ENCODE results near the gene KIAA0825.
"Not testable (repeated sequence)": the region's sequence is repeated elsewhere in the genome, so short reads cannot be mapped to it uniquely, and the experiment has no call there.

KIAA0825 gene

GRCh38 chr5:94573349-94573748 is 45.1 kb downstream of the KIAA0825 start:
- not testable (repeated sequence) for DNase-seq (ENCODE audit: low read depth in 2 of 2)

- no peak for DNase-seq (ENCODE audit: low read depth in 2 of 2)
Observed at GRCh38 chr5:94571415-94571814, 47.0 kb downstream of the KIAA0825 start.

- no peak for DNase-seq (ENCODE audit: low read depth in 2 of 2)
Observed at GRCh38 chr5:94564812-94565211, 53.6 kb downstream of the KIAA0825 start.

GRCh38 chr5:94562327-94562971 is 56.0 kb downstream of the KIAA0825 start:
- DNase-seq (ENCODE audit: low read depth in 2 of 2), result no peak

- DNase-seq (ENCODE audit: low read depth in 2 of 2), result no peak
Observed at GRCh38 chr5:94558028-94558427, 60.4 kb downstream of the KIAA0825 start.

GRCh38 chr5:94551858-94552257 is 66.5 kb downstream of the KIAA0825 start:
- no peak for DNase-seq (ENCODE audit: low read depth in 2 of 2)

- DNase-seq (ENCODE audit: low read depth in 2 of 2), result no peak
Observed at GRCh38 chr5:94545870-94546625, 72.4 kb downstream of the KIAA0825 start.

GRCh38 chr5:94544875-94545547 is 73.4 kb downstream of the KIAA0825 start:
- DNase-seq (ENCODE audit: low read depth in 2 of 2), result no peak

GRCh38 chr5:94544031-94544650 is 74.3 kb downstream of the KIAA0825 start:
- no peak for DNase-seq (ENCODE audit: low read depth in 2 of 2)

- DNase-seq (ENCODE audit: low read depth in 2 of 2), result no peak
Observed at GRCh38 chr5:94540856-94541494, 77.4 kb downstream of the KIAA0825 start.

- DNase-seq (ENCODE audit: low read depth in 2 of 2), result no peak
Observed at GRCh38 chr5:94538260-94538659, 80.1 kb downstream of the KIAA0825 start.

- no peak for DNase-seq (ENCODE audit: low read depth in 2 of 2)
Observed at GRCh38 chr5:94526706-94527105, 91.7 kb downstream of the KIAA0825 start.

- DNase-seq (ENCODE audit: low read depth in 2 of 2), result no peak
Observed at GRCh38 chr5:94524841-94525697, 93.3 kb downstream of the KIAA0825 start.

GRCh38 chr5:94523018-94523417 is 95.4 kb downstream of the KIAA0825 start:
- no peak for DNase-seq (ENCODE audit: low read depth in 2 of 2)

GRCh38 chr5:94522117-94522516 is 96.3 kb downstream of the KIAA0825 start:
- DNase-seq (ENCODE audit: low read depth in 2 of 2), result no peak

GRCh38 chr5:94517490-94518488 is 100.6 kb downstream of the KIAA0825 start:
- DNase-seq (ENCODE audit: low read depth in 2 of 2), result no peak

GRCh38 chr5:94516148-94516547 is 102.3 kb downstream of the KIAA0825 start:
- DNase-seq (ENCODE audit: low read depth in 2 of 2), result no peak

- DNase-seq (ENCODE audit: low read depth in 2 of 2), result no peak
Observed at GRCh38 chr5:94508461-94509148, 109.8 kb downstream of the KIAA0825 start.

Data from stimulated activated CD8-positive, alpha-beta memory T cell treated with anti-CD3 and anti-CD28 coated beads, Interleukin-7, amount 100 ng/mL, for 4 hours (primary cell).